CD4-positive, alpha-beta T cell treated with Interferon gamma for 1 hour (primary cell): ENCODE data around the gene SMIM36.
"Not testable (repeated sequence)": the region's sequence is repeated elsewhere in the genome, so short reads cannot be mapped to it uniquely, and the experiment has no call there.

Source experiments
- DNase-seq: peaks from one replicate; pipeline ENCODE4 v3.0.0-alpha.2; 2020

SMIM36 gene

DNA sequence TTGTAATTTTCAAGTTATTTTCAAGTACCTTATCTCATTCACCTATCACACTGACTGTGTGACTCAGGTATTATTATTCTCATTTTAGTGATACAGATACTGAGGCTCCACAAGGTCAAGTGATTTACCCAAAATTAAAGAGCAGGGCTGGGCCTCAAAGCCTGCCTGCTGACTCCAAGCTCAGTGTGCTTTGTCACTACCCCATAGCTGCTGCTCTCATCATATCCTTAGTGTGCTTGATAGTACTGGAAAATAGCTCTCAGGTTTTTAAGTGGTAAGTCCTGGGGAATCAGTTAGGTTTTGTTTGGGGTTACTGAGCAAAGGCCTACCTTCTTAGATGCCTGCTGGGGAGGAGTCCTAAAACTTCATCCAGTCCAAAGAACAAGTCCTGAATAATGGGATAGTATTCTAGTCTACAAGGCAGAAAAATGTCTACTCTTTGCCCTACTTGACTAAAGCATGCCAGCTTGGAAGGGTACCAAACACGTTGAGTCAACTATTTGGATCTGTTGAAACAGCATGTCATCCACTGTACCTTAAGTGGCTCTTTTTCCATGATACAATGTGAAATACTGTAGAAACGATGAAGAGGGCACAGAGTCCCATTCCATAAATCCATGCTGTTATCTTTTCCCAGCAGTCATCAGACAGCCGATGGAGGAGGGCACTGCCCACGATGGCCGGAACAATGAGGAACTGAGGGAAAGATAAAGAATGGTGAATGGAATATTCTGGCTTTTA lies 100.4 kb downstream of the SMIM36 start:
- DNase-seq: no peak

DNA sequence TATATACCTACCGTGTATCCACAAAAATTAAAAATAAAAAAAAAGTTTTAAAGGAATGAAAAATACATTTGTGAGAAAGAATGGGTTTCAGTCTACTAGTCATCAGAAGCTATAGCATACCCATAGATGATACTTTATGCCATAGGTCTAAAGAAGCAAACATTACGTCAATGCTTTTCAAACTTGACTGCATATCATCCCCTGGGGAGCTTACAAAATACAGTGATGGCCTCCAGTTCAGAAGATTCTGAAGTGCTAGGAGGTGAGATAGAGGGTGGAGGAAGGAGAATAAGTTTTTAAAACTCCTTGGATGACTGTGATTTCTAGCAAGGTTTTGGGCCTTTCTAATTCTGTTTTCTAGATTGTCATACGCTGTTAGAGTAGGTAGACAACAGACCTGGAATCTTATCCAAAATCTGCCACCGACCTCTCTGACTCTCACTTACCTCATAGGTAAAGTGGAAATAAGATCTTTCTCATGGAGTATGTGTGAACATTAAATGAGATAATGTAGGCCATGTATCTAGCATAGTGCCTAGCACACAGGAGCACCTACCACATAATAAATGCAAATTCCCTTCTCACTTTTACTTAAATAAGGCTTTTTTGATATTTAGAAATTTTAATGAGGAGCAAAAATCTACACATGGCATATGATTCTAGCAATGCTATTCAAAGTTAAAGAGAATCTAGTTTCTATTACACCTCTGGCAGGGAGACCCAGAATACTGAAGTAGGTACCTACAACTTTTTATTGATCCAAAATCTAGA lies 102.0 kb downstream of the SMIM36 start:
- no peak for DNase-seq

DNA sequence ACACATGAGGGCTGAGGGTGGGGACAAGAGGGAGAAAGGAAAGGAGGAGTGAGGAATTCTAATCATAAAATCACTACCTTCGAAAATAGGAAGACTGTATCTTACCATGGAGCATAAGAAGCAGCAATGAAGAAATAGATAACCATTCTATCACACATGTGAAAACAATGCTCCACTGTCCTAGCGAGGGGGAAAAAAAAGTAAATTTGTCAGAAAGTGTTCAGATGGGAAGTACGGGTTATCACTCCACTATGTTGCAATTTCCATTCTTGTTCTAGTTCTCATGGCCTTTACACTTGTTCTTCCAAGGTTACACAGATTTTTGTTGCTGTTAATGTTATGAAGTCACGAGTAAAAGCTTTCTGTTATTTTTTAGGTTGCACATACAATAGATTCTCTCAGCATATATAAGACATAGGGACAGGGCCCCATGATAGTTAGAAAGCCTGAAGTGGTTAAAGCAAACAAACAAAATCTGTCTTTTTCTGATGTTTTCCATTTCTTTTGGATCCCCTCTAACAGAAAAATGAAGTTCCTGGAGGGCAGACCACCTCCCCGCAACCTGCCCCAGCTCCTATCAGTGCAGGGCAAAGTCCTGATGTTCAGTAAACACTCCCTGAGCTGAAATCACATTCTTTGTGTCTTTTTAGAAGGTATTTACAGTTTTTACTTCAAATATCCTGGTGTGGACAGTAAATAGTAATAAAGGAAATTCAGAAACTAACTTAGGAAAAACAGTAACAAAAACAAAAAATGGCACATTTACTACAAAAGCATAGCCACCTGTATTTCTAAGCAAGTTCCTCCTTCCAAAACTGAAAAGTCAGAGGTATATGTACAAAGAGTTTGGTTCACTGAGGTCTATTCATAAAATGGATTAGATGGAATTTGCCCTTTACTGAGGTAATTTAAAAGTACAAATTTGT lies 103.3 kb downstream of the SMIM36 start:
- DNase-seq: no peak

DNA sequence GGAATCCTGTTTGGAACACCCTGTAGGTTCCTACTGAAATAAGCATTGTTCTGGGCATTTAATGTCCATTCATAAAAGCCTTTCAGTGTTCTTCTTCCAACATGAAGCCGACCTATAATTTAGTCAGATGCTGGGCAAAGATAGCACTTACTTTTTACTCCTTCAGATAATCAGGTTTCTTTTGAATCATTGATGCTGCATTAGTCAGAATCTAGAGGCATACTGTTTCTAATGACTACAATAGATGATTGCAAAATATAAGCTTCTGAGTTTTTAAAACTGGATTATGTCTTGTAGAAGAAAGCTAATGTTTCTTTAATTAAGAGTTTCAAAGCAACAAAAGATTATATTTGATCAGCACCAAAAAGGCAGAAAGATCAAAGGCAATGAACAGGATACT lies 105.7 kb downstream of the SMIM36 start:
- no peak for DNase-seq

DNA sequence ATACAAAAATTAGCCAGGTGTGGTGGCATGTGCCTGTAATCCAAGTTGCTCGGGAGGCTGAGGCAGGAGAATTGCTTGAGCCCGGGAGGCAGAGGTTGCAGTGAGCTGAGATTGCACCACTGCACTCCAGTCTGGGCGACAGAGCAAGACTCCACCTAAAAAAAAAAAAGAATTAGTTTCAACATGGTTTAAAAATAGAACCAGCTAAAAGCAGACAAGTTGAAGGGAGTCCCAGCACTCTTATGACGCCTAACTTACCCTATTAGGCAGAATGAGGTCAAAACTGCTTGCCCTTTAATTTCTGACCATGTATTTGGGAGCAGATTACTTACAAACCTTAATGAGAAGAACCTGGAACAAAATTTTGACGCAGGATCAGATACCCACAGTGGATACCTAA lies 107.1 kb downstream of the SMIM36 start:
- DNase-seq: not testable (repeated sequence)

DNA sequence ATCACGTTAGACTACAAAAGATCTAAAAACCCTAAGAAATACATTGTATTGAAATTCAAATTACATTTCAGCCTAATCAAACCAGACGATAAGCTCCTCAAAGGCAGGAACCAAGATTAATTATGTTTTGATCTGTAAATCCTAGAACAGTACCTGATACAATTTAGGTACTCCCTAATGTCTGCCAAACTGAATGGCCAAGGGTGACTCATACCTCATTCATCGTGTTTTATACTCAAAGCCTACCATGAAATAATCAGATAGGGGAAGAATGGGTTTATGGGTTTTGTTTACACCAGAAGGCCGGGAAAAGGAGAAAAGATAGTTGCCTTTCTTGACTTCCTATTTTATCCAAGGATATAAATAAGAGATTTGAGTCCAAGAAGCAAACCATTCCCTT lies 108.9 kb downstream of the SMIM36 start:
- DNase-seq: no peak
